Measurements from ENCODE around the gene SLC15A3.

DNA sequence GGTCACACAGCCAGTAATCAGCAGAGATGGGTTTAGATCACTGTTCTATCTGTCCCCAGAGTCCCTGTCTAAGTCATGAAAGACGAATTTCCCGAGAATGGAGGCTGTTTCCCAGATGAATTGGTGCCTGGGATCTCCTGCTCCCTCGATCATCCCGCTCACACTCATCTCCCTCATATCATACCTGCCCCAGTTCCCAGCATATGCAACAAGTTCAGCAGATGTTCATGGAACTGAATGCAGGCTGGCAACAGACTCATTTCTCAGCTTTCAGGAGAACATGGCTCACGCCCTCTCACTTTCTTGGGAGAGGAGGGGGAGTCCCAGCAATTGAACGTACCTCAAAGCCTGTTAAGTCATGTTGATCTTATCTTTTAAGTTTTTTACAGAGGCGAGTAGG, 41.6 kb upstream of the SLC15A3 start:
- TF ChIP-seq, protein P1, sequence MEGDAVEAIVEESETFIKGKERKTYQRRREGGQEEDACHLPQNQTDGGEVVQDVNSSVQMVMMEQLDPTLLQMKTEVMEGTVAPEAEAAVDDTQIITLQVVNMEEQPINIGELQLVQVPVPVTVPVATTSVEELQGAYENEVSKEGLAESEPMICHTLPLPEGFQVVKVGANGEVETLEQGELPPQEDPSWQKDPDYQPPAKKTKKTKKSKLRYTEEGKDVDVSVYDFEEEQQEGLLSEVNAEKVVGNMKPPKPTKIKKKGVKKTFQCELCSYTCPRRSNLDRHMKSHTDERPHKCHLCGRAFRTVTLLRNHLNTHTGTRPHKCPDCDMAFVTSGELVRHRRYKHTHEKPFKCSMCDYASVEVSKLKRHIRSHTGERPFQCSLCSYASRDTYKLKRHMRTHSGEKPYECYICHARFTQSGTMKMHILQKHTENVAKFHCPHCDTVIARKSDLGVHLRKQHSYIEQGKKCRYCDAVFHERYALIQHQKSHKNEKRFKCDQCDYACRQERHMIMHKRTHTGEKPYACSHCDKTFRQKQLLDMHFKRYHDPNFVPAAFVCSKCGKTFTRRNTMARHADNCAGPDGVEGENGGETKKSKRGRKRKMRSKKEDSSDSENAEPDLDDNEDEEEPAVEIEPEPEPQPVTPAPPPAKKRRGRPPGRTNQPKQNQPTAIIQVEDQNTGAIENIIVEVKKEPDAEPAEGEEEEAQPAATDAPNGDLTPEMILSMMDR (IDR thresholded peaks at IDR 0.05; ENCODE audit: insufficient read depth, low read depth, low read length) = no peak
- no peak for TF ChIP-seq EZH2 (IDR thresholded peaks at IDR 0.05; ENCODE audit: insufficient read depth, low read length)

All from astrocyte (in vitro differentiated cells and primary cell).